ENCODE measurements around the gene PHACTR3. TPM values are rescaled to one million over a fixed set of nuclear protein-coding genes. Genes with fewer than 3 reads are reported as not detected.

The PHACTR3 gene
- total RNA-seq, 2 experiments from 2014 or later: not detected

DNA sequence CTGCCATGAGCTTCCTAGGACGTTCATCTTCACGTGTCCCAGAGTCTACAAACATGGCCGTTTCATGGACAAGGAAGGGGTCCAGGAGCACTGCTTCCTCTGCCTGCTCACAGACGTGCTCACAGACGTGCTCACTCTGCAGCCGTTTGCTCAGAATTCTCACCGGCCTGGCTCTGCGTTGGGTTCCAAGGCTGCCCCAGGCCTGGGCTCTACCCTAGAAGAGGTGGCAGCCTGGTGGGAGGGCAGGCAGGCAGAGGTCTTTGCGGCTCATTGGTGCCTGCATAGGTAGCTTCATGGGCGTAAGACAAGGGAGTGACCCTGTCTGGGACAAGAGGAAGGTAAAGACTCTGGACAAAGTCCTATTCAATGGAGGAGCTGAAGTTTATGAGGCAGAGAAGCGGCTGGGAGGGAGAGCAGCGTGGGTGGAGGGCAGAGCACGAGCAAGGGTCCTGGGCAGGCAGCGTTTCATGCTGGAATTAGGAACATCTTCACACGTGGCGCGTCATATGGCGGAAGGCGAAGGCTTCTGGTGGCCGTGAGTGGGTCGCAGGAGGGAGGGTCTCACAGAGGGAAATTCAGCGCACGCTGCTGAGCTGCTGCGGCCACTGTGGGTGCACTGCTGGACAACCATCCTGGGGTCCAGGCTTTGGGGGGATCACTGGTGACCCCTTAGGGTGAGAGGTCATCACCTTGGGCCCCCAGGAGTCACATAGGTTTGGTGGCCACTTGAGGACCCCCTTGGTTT, 138.2 kb downstream of the PHACTR3 start:
- peaks cover 2% of the 10 kb centered on the region for H3K27me3 Mint-ChIP-seq
- no peaks in the 10 kb centered on the region for H3K9me3 Mint-ChIP-seq
- ChIA-PET POLR2A (no interaction called here), CTCF (no interaction called here)
- intact Hi-C loops (cut with micrococcal nuclease): no loop called here
- no peak for DNase-seq
- no peak for ATAC-seq
- no peaks in the 10 kb centered on the region for H3K36me3 Mint-ChIP-seq (ENCODE audit: low read depth)
- H3K4me3 Mint-ChIP-seq: no peak overlapping the region
- TF ChIP-seq, protein P1, sequence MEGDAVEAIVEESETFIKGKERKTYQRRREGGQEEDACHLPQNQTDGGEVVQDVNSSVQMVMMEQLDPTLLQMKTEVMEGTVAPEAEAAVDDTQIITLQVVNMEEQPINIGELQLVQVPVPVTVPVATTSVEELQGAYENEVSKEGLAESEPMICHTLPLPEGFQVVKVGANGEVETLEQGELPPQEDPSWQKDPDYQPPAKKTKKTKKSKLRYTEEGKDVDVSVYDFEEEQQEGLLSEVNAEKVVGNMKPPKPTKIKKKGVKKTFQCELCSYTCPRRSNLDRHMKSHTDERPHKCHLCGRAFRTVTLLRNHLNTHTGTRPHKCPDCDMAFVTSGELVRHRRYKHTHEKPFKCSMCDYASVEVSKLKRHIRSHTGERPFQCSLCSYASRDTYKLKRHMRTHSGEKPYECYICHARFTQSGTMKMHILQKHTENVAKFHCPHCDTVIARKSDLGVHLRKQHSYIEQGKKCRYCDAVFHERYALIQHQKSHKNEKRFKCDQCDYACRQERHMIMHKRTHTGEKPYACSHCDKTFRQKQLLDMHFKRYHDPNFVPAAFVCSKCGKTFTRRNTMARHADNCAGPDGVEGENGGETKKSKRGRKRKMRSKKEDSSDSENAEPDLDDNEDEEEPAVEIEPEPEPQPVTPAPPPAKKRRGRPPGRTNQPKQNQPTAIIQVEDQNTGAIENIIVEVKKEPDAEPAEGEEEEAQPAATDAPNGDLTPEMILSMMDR (IDR thresholded peaks at IDR 0.05): no peak
- no peaks in the 10 kb centered on the region for H3K4me1 Mint-ChIP-seq (ENCODE audit: low read depth)
- H3K27ac Mint-ChIP-seq: no peak overlapping the region

DNA sequence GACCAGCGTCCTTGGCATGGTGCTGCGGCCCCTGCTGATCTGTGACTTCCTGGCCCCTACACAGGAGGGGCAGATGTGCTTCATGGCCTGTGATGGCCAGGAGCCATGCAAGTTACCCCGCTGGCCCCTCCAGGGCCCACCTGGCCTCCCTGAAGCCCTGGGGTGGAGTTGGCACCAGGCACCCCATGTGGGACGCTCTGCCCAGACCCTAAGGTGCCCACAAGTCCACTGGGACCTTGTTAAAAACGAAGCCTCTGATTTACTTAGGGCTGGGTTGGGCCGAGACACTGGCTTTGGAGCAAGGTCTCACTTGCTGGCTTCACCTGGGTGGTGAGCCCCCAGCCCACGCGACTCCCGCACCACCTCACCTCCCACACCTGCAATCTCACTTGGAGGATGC, 139.0 kb downstream of the PHACTR3 start:
- DNase-seq (no peak), ATAC-seq (no peak)
- Mint-ChIP-seq H3K27me3 (peaks cover 2% of the 10 kb centered on the region), H3K4me1 (ENCODE audit: low read depth) (no peaks in the 10 kb centered on the region), H3K4me3 (no peak overlapping the region), H3K9me3 (no peaks in the 10 kb centered on the region), H3K27ac (no peak overlapping the region), H3K36me3 (ENCODE audit: low read depth) (no peaks in the 10 kb centered on the region)
- intact Hi-C loops (cut with micrococcal nuclease): no loop called here
- ChIA-PET POLR2A (no interaction called here), CTCF (no interaction called here)
- TF ChIP-seq, protein P1 (IDR thresholded peaks at IDR 0.05): no peak

DNA sequence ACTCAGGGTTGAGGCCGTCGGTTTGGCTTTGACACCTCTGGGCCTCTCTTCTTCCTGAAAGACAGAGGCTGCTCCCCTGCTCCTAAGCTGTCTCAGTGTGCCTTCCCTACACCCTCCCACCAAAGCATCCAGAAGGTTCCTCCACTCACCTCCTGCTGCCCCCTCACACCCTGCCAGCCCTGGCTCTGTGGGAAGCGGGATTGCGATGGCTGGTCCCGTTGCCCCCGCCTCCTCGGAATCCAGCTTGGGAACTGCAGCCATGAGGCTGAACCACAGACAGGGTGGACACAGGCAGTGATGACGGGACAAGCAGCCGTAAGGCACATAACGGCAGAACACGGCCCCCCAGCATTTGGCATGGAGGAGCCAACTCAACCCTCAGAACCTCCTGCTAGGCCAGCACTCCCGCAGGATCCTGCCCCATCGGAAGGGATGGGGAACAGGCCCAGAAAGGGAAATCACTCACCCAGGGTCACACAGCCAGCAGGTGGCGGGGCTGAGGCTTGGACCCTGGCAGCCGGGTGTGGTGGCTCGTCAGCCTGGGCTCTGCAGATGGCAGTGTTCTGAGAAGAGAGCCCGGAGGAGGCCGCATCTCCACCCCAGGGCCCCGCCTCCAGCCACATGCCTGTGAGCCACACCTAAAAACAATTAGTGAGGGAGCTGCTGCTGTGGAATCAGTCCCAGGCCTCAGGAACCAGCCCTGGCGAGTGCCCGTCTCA, 139.6 kb downstream of the PHACTR3 start:
- H3K4me3 Mint-ChIP-seq: no peak overlapping the region
- CTCF ChIA-PET: no interaction called here

DNA sequence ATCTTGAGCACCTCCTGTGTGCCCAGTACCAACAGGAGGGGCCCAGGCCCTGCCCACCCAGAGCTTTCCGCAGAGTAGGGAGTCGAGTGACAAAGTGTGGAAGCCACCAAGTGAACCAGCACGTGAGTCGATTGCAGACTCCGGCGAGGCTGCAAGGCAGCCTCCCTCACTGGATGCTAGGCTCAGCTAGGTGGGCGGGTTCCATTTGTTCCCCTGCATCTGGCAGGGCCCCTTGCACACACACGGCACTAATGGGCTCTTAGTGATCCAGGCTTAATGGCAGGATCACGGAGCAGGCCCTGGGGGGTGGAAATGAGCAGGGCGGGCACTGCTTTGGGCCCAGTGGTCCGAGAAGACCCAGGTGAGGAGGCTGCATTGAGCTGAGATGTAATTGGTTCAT, 140.4 kb downstream of the PHACTR3 start:
- POLR2A ChIA-PET: no interaction called here
- H3K9me3 Mint-ChIP-seq: no peaks in the 10 kb centered on the region
- TF ChIP-seq, protein P1 (IDR thresholded peaks at IDR 0.05): no peak
- ATAC-seq: no peak
- intact Hi-C loops (cut with micrococcal nuclease): no loop called here
- H3K36me3 Mint-ChIP-seq (ENCODE audit: low read depth): no peaks in the 10 kb centered on the region
- no peak for DNase-seq
- CTCF ChIA-PET: no interaction called here
- H3K27ac Mint-ChIP-seq: no peak overlapping the region
- H3K27me3 Mint-ChIP-seq: peaks cover 2% of the 10 kb centered on the region
- no peaks in the 10 kb centered on the region for H3K4me1 Mint-ChIP-seq (ENCODE audit: low read depth)
- H3K4me3 Mint-ChIP-seq: no peak overlapping the region

More for the DNA sequence above, 139.6 kb downstream of the PHACTR3 start:
- intact Hi-C loops (cut with micrococcal nuclease): no loop called here
- H3K4me1 Mint-ChIP-seq (ENCODE audit: low read depth): no peaks in the 10 kb centered on the region
- ATAC-seq: no peak
- no peaks in the 10 kb centered on the region for H3K9me3 Mint-ChIP-seq
- POLR2A ChIA-PET: no interaction called here
- TF ChIP-seq, protein P1 (IDR thresholded peaks at IDR 0.05): no peak
- DNase-seq: no peak
- peaks cover 2% of the 10 kb centered on the region for H3K27me3 Mint-ChIP-seq
- no peaks in the 10 kb centered on the region for H3K36me3 Mint-ChIP-seq (ENCODE audit: low read depth)
- H3K27ac Mint-ChIP-seq: no peak overlapping the region

DNA sequence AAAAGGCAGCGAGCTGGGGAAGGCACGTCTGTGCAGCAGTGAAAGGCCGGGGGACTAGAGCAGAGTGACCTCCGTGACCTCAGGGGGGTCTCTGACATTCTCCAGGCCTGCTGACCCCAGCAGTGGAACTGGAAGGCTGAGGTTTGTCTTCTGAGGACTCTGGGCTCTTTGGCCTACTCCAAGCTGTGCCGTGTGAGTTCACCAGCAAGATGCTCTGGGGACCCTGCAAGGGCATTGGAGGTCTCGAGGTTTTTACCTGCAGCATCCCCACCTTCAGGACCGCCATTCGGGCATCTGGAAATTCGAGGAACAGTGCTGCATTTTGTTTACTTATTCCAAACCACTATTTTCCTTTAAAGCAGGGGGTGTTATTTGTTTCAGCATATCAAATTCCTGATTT, 140.9 kb downstream of the PHACTR3 start:
- CTCF ChIA-PET: no interaction called here
- intact Hi-C loops (cut with micrococcal nuclease): no loop called here
- H3K36me3 Mint-ChIP-seq (ENCODE audit: low read depth): no peaks in the 10 kb centered on the region

More for the DNA sequence above, 140.9 kb downstream of the PHACTR3 start:
- H3K27ac Mint-ChIP-seq: no peak overlapping the region
- TF ChIP-seq, protein P1 (IDR thresholded peaks at IDR 0.05): no peak
- ATAC-seq (no peak), DNase-seq (no peak)
- no peak overlapping the region for H3K4me3 Mint-ChIP-seq
- H3K4me1 Mint-ChIP-seq (ENCODE audit: low read depth): no peaks in the 10 kb centered on the region
- POLR2A ChIA-PET: no interaction called here
- H3K9me3 Mint-ChIP-seq: no peaks in the 10 kb centered on the region
- H3K27me3 Mint-ChIP-seq: peaks cover 2% of the 10 kb centered on the region

Measured in activated CD8-positive, alpha-beta T cell treated with anti-CD3 and anti-CD28 coated beads for 36 hours (primary cell).